CD4-positive, alpha-beta T cell treated with Interleukin-15 for 1 hour (primary cell): ENCODE data around the gene CBR3.

Source experiments
- DNase-seq: peaks from one replicate; pipeline ENCODE4 v3.0.0-alpha.2; 2020

Gene CBR3

DNA sequence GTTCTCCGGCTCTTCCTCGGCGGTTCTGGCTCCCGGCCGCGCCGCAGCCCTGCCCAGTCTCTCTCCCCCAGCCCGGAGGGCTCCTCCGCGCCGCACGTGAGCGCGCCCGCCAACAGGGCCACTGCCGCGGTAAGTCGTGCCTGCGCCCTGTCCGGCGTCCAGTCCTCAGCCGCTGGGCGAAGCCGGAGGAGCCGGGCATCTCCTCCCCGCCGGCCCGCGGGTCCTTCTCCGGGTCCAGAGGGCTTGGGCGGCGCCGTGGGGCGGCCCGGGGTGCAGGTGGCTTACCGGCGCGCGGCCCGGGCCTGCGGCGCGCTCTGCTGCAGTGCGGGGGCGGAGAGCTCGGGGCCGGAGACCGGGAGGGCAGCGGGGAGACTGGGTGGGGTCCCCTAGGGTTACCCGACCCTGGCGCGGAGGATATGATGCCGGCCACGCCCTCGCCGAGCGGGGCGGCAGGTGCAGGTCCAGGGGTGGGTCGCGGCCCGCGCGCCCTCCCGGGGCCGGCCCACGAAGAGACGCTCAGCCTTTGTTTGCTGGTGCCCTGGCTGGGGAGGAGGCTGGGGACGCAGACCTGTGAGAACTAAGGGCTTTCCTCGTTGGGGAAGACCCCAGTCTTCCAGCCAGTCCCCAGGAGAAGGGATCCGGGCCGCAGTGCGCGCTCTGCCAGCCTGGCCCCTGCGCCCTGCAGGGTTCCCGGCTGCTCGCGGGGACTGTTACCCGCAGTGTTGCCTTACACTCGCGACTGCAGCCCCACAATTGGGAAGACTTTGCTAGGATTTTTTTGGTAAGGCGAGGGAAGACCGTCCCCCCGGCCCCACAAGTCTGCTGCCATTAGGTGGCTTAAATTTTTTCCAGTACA lies 22.2 kb downstream of the CBR3 start, which contains the start of gene DOP1B:
TSS of gene DOP1B (plus strand) at position 10 of the 856 bp plus-strand sequence. CDS start 7,910 bp downstream, outside the sequence.
- peak; percentile 59 for DNase-seq

DNA sequence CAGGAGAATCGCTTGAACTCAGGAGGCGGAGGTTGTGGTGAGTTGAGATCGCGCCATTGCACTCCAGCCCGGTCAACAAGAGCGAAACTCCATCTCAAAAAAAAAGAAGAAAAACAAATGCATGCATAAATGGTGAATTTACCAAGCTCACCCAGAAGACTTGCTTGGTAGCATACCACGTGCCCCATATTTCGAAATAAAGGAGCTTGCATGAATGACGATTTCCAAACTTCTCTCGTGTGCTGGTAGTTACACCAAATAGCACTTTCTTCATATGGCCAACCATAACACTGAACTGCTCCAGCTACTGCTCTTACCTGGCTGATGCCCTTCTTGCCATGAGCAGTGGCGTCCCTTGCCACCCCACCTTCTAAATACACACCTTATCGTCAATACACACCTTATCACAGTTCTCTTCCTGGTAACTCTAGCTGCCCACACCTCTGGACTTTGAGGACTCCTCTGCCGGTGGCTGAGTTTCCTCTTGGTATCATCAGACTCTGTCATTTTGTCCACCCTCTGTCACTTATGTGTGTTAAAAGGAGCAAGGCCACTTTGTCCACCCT lies 24.6 kb downstream of the CBR3 start:
- no peak for DNase-seq

DNA sequence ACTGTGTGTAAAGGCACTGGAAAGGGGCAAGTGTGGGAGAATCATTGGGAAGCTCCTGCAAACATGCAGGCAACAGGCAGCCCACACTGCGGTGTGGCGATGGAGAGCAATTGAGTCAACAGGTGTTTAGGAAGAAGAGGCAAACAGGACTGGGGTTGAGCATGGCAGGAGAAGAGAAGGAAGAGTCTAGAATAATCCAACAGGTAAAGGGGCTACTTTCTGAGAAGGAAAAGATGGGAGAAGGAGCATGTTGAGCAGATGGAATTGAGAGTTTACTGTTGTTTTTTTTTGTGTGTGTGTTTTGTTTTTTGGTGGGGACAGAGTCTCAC lies 25.9 kb downstream of the CBR3 start:
- no peak for DNase-seq

DNA sequence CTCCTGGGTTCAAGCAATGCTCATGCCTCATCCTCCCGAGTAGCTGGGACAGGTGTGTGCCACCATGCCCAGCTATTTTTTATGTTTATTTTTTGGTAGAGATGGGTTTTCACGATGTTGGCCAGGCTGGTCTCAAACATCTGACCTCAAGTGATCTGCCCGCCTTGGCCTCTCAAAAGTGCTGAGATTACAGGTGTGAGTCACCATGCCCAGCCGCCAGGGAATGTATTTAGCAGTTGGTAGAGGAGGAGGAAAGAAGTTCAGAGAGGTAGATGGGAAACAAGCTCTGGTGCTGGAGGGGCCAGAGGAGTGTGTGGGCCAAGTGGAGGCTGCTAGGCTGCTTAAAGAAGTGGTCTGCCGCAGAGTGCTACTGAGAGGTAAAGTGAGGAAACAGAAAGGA lies 27.8 kb downstream of the CBR3 start:
- DNase-seq = no peak

DNA sequence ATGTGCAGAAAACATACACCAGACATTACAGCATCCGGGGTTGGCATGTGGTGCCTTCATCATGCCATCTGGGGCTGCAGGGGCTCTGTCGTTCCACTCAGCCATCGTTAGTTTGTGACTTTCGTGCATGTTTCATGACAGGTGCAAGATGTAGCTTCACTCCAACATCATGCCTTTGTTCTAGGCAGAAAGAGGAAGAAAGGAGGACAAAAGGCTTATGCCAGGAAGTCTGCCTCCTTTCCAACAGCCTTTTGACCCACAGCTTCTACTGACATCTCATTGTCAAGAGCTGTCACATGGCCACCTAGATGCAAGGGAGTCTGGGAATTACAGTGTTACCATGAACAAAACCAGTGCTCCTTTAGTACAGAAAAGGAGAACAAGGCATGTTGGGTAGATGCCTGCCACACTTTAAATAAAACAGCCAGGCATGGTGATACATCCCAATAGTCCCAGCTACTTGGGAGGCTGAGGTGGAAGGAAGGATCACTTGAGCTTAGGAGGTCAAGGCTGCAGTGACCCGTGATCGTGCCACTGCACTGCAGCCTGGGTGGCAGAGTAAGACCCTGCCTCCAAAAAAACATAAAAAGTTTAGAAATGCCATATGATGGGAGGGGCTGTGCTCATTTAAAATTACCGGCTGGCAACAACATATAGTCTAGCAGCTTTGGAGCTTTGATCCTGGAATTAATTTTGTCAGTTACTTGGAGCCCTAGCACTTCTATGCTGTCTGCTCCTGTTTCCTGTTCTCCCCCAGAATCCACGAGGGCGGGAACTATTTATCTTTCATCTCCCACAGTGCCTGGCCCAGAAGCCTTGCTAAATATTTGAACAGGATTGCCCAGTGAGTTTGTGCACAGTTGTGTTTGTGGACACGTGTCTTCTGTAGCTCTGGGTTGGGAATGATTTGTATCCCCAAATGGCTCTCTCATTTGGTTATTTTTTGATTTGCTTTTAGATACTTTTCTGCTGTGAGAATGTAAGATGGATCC lies 29.2 kb downstream of the CBR3 start:
- no peak for DNase-seq

GRCh38 chr21:36165356-36165755 lies 30.5 kb downstream of the CBR3 start:
- DNase-seq = no peak

DNA sequence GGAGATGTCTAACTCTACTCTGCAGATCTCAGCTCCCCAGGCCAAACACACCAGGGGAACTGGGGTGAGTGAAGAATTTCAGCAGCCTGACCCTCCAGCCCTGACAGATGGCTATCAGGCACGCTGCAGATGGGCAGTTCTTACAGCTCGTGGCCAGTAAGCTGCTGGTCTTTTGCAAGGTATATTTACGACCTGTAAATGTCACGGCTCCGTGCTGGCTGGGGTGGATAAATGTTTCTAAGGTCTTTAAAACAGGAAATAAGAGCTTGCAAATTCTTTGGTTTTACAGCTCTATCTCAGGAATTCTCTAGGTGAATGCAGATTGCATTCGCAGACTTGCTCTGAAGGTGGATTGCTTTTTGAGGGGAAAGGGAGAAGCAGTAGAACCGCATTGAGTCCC lies 31.8 kb downstream of the CBR3 start:
- no peak for DNase-seq

DNA sequence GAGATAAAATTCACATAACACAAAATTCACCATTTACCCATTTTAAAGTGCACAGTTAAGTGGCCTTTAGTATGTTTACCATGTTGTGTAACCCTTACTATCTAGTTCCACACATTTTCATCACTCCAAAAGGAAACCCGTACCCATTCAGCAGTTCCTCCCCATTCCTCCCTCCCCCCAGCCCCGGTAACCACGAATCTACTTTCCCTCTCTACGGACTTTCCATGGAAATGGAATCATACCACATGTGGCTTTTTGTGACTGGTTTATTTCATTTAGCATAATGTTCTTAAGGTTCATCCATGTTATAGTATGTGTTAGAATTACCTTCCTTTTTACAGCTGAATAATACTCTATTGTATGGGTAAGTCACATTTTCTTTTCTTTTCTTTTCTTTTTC lies 32.7 kb downstream of the CBR3 start:
- DNase-seq = no peak

- DNase-seq = no peak
Measured at GRCh38 chr21:36169470-36170128, 34.7 kb downstream of the CBR3 start.

GRCh38 chr21:36170823-36171222 lies 35.9 kb downstream of the CBR3 start:
- DNase-seq = no peak

DNA sequence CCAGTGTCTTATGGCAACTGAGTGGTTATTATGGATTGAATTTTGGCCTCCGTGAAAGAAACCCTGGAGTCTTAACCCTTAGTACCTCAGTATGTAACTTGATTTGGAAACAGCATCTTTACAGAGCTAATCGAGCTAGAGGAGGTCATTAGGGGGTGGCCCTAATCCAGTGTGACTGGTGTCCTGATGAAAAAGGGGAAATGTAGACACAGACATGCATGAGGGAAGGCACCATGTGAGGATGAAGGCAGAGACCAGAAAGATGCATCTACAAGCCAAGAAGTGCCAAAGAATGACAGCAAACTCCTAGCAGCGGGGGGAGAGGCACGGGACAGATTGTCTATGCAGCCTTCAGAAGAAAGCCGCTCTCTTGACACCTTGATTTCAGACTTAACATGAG lies 36.5 kb downstream of the CBR3 start:
- no peak for DNase-seq

DNA sequence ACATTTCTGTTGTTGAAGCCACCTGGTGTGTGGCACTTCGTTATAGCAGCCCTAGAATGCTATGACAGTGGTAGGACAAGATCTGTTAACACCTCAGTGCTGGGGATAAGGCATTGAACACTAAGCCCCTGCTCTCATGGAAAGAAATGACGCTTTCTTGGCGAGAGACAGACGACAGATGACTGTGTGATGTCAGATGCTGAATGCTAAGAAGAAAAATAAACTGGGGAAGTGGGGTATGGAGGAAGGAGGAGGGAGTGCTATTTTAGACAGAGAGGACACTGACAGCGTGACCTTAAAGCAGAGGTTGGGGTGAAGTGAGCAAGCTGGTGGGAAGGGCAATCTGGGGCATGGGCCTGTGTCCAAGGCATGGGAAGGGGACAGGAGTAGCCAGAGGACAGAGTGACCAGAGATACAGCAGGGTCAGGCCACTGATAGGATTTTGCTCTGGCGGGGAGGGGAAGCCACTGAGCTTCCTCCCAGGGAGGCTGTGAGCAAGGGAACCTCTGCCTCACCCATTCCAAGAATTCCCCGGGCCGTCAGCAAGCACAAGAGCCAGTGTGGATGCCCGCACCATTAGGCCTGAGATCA lies 37.0 kb downstream of the CBR3 start:
- no peak for DNase-seq

DNA sequence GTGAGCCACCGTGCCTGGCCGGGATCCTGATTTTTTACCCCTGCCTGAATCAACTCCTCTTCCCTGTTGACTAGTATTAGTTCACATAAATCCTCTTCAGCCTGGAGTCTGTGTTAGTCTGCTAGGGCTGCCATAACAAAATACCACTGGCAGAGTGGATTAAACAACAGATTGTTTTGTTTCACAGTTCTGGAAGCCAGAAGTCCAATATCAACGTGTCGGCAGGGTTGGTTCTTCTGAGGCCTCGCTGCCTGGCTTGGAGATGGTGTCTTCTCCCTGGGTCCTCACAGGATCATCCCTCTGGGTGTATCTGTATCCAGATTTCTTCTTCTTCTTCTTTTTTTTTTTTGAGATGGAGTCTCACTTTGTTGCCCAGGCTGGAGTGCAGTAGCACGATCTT lies 39.9 kb downstream of the CBR3 start:
- no peak for DNase-seq

DNA sequence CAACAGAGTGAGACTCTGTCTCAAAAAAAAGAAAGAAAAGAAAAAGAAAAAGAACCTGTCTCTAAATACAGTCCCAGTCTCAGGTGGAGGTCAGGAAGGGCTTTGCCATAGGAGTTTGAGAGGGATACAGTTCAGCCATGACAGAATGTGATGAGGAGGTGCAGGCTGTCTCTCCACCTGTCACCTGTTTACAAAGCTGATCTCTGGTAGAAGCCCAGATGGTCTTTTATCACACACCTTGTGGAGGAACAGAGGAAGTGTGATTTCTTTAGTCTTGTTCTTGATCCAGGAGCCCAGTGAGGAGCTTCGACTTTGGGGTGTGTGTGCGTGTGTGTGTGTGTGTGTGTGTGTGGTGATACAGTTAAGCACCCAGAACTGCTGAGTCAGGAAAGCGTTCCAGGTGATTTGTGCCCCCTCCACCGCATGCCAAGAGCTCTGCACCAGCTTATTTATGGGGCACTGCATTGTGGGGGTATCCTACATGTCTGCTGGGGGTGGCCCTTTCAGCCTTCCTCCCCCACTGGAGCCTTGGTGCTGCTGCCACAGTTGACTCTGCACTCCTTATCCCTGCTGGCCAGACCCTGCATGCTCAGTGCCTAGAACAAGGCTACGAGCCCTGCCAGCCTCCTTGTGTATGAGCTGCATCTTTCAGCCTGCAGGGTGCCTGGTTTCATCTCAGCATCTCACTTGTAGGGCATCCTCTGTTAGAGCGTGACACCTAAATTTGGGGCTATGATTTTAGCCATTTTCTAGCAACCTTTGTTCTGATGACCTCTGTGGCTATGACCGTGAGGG lies 41.1 kb downstream of the CBR3 start:
- DNase-seq = no peak

DNA sequence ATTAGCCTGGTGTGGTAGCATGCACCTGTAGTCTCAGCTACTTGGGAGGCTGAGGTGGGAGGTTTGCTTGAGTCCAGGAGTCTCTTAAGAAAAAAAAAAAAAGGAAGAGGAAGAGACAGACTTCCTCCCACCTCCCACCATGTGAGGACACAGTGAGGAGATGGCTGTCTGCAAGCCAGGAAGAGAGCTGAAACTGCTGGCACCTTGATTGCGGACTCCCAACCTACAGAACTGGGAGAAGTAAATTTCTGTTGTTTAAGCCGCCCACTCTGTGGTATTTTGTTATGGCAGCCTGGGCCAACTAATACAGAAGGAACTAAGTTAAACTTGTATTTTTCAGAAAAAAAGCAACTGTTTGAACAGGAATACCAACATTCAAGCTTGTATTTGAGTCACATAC lies 43.5 kb downstream of the CBR3 start:
- no peak for DNase-seq

- no peak for DNase-seq
Measured at GRCh38 chr21:36179145-36179544, 44.3 kb downstream of the CBR3 start.

DNA sequence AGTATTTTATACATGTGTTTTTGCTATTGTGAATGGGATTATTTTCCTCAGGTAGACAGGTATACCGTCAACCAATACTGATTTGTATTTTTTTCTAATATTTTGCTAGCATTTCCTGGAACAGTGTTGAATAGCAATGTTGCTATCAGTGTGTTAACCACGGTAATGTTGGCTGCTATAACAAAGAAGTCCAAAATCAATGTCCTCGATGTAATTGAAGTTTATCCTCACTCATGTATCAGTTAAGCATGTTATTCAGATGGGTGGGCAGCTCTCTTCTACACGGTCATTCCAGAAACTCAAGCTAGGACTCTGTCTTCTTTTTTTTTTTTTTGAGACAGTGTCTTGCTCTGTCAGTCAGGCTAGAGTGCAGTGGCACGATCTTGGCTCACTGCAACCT lies 46.1 kb downstream of the CBR3 start:
- DNase-seq = no peak

- DNase-seq = no peak
Measured at GRCh38 chr21:36183144-36183795, 48.4 kb downstream of the CBR3 start.

DNA sequence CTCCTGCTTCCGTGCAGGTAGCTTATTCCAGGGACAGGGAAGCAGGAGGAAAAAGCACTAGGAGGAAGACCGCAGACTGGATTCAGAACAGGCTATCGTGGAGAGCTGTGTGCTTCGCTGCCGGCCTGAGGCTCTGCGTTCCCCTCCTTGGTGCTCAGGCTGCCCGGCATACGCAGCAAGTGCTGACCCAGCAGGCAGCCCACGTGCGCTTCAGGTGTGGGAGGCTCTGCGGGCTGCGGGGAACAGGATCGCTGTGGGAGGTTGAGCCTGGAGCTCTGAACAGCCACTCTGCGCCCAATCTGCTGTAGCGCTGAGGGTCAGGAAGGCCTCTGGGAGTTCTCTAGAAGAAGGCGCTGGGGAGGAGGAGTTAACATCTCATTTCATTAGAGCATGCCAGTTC lies 49.7 kb downstream of the CBR3 start:
- no peak for DNase-seq

- no peak for DNase-seq
Measured at GRCh38 chr21:36185523-36185922, 50.6 kb downstream of the CBR3 start.

DNA sequence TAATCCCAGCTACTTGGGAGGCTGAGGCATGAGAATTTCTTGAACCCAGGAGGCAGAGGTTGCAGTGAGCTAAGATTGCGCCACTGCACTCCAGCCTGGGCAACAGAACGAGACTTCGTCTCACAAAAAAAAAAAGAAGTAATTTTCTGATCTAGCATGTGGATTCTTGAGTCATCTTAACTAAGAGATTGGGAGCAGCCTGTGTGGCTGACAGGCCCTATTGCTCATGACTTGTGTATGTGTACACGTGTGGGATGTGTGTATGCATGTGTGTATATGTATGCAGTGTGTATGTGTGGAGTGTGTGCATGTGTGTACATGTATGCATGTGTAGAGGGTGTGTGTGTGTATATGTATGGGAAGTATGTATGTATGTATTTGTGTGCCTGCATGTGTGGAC lies 51.2 kb downstream of the CBR3 start:
- DNase-seq = no peak
